H1 (cell line): ENCODE data around the gene TSEN54. TPM values are rescaled to one million over a fixed set of nuclear protein-coding genes. Genes with fewer than 3 reads are reported as not detected.

ENCODE experiments used
- CTCF ChIA-PET: fragments of 300-600 bp; sonication (Branson Sonifier 250); formaldehyde crosslinking; loops from one replicate; lab custom pipeline; 2021; ENCODE audit not compliant: partially characterized antibody; lab: Charles Lee
- POLR2A ChIA-PET: fragments of 300-600 bp; sonication (Branson Sonifier 250); formaldehyde crosslinking; loops from one replicate; lab custom pipeline; 2021; ENCODE audit warnings: inconsistent platforms; ENCODE audit not compliant: partially characterized antibody; lab: Charles Lee
- DNase-seq, 2 experiments: peaks; one replicate each; pipeline versions ENCODE4 v3.0.0 to v3.0.0-alpha.2; 2010 to 2022; ENCODE audit warnings: low spot score in 2 of 2, low read depth in 1 of 2, mixed read lengths in 1 of 2
- FAIRE-seq: peaks from 2 replicates; lab custom pipeline; 2011; peaks lifted over from hg19 to GRCh38; lab: Jason Lieb, UNC
- H2AFZ ChIP-seq: 2 replicates; pipeline ENCODE4 v1.8.1; 2012; ENCODE audit warnings: low read length, inconsistent platforms
- H2AK5ac ChIP-seq: 2 replicates; pipeline ENCODE4 v1.6.1; 2013; ENCODE audit warnings: low read depth, low read length
- H2BK120ac ChIP-seq: replicated peaks from 2 replicates; pipeline ENCODE3; 2013; ENCODE audit warnings: low read depth, low read length, inconsistent platforms
- H2BK12ac ChIP-seq: 2 replicates; pipeline ENCODE4 v1.6.1; 2013; ENCODE audit warnings: low read depth, low read length
- H2BK15ac ChIP-seq: 2 replicates; pipeline ENCODE4 v1.6.1; 2013; ENCODE audit warnings: low read length
- H2BK20ac ChIP-seq: 2 replicates; pipeline ENCODE4 v1.6.1; 2013; ENCODE audit warnings: low read length
- H2BK5ac ChIP-seq: 2 replicates; pipeline ENCODE4 v1.6.1; 2013; ENCODE audit warnings: low read depth, low read length
- H3K14ac ChIP-seq: 2 replicates; pipeline ENCODE4 v1.6.1; 2013; ENCODE audit warnings: inconsistent platforms; ENCODE audit not compliant: insufficient read length
- H3K18ac ChIP-seq: 2 replicates; pipeline ENCODE4 v1.6.1; 2013; ENCODE audit warnings: low read length; ENCODE audit errors: extremely low read depth
- H3K23ac ChIP-seq: 2 replicates; pipeline ENCODE4 v1.6.1; 2013; ENCODE audit warnings: inconsistent platforms; ENCODE audit not compliant: insufficient read length
- H3K23me2 ChIP-seq: 2 replicates; pipeline ENCODE4 v1.6.1; 2013; ENCODE audit warnings: low read depth, low read length
- H3K27ac ChIP-seq: 2 replicates; pipeline ENCODE4 v1.6.1; 2011; ENCODE audit warnings: low read depth, low read length, inconsistent platforms
- H3K27me3 ChIP-seq, 4 experiments: replicated peaks in 1 of 4; 1 replicate in 1 of 4; 2 replicates in 3 of 4; pipeline versions ENCODE4 v1.6.1 to v1.8.1; 2011 to 2013; ENCODE audit warnings: low read length in 3 of 4, mild to moderate bottlenecking in 3 of 4, inconsistent platforms in 2 of 4, mixed read lengths in 2 of 4, moderate library complexity in 1 of 4; ENCODE audit not compliant: control insufficient read depth in 3 of 4, insufficient read depth in 3 of 4; ENCODE audit errors: extremely low read depth in 1 of 4
- H3K36me3 ChIP-seq, 4 experiments: 2 replicates each; pipeline versions ENCODE4 v1.6.1 to v1.8.1; 2011 to 2013; ENCODE audit warnings: mild to moderate bottlenecking in 4 of 4, low read length in 3 of 4, moderate library complexity in 2 of 4, control low read depth in 1 of 4, inconsistent platforms in 1 of 4; ENCODE audit not compliant: insufficient read depth in 4 of 4, control insufficient read depth in 2 of 4
- H3K4ac ChIP-seq: replicated peaks from 2 replicates; pipeline ENCODE3; 2013; ENCODE audit warnings: low read length, low read depth, mixed read lengths, inconsistent platforms; ENCODE audit not compliant: insufficient read length
- H3K4me1 ChIP-seq, 4 experiments: replicated peaks in 1 of 4; 1 replicate in 1 of 4; 2 replicates in 3 of 4; pipeline versions ENCODE4 v1.6.1 to v1.8.1; 2011 to 2013; ENCODE audit warnings: low read length in 3 of 4, inconsistent platforms in 2 of 4, mixed read lengths in 1 of 4; ENCODE audit not compliant: insufficient read depth in 4 of 4, control insufficient read depth in 3 of 4
- H3K4me2 ChIP-seq, 2 experiments: 2 replicates each; pipeline versions ENCODE4 v1.6.1 to v1.8.1; 2011 to 2013; ENCODE audit warnings: low read depth in 2 of 2, low read length in 2 of 2, control low read depth in 1 of 2, inconsistent platforms in 1 of 2, mild to moderate bottlenecking in 1 of 2; ENCODE audit not compliant: insufficient read depth in 1 of 2
- H3K4me3 ChIP-seq, 4 experiments: fragments of 200-600, 300-600 bp in 1 of 4; sonication (generic), shearing (Covaris generic), sonication (Bioruptor Twin) in 1 of 4; 2 replicates each; pipeline versions ENCODE4 v1.5.1 to v1.8.1; 2011 to 2016; ENCODE audit warnings: low read length in 4 of 4, low read depth in 3 of 4, control low read depth in 2 of 4, inconsistent platforms in 2 of 4, mild to moderate bottlenecking in 2 of 4, mixed read lengths in 1 of 4, moderate library complexity in 1 of 4; ENCODE audit not compliant: insufficient read depth in 2 of 4; ENCODE audit errors: extremely low read depth in 1 of 4
- H3K56ac ChIP-seq: replicated peaks from 2 replicates; pipeline ENCODE3; 2013; ENCODE audit warnings: low read depth, mild to moderate bottlenecking, mixed read lengths, low read length, inconsistent platforms; ENCODE audit not compliant: insufficient read length
- H3K79me1 ChIP-seq: 2 replicates; pipeline ENCODE4 v1.6.1; 2013; ENCODE audit warnings: low read depth, low read length, control low read depth
- H3K79me2 ChIP-seq, 2 experiments: 2 replicates each; pipeline versions ENCODE4 v1.6.1 to v1.8.1; 2012 to 2013; ENCODE audit warnings: low read length in 2 of 2, mild to moderate bottlenecking in 2 of 2, inconsistent platforms in 1 of 2; ENCODE audit not compliant: insufficient read depth in 2 of 2, control insufficient read depth in 1 of 2
- H3K9ac ChIP-seq, 4 experiments: replicated peaks in 1 of 4; 1 replicate in 1 of 4; 2 replicates in 3 of 4; pipeline versions ENCODE4 v1.6.1 to v1.8.1; 2011 to 2013; ENCODE audit warnings: low read depth in 3 of 4, low read length in 3 of 4, control low read depth in 2 of 4, mild to moderate bottlenecking in 2 of 4, moderate library complexity in 2 of 4, inconsistent platforms in 1 of 4; ENCODE audit errors: extremely low read depth in 1 of 4
- H3K9me3 ChIP-seq, 2 experiments: 2 replicates each; pipeline versions ENCODE4 v1.6.1 to v1.8.1; 2012 to 2013; ENCODE audit warnings: mild to moderate bottlenecking in 2 of 2, moderate library complexity in 2 of 2, control low read depth in 1 of 2, inconsistent platforms in 1 of 2, low read depth in 1 of 2, low read length in 1 of 2, mixed read lengths in 1 of 2; ENCODE audit not compliant: insufficient read depth in 2 of 2
- H4K20me1 ChIP-seq, 2 experiments: replicated peaks in 1 of 2; 2 replicates each; pipeline versions ENCODE3 to v1.8.1; 2011 to 2013; ENCODE audit warnings: inconsistent platforms in 2 of 2, low read length in 2 of 2, mild to moderate bottlenecking in 1 of 2; ENCODE audit not compliant: insufficient read depth in 2 of 2, control insufficient read depth in 1 of 2
- H4K5ac ChIP-seq: 2 replicates; pipeline ENCODE4 v1.6.1; 2013; ENCODE audit warnings: low read length, low read depth, mixed read lengths, inconsistent platforms; ENCODE audit not compliant: insufficient read length
- H4K8ac ChIP-seq: 2 replicates; pipeline ENCODE4 v1.8.0; 2013; ENCODE audit warnings: mild to moderate bottlenecking, moderate library complexity, low read length, inconsistent platforms; ENCODE audit not compliant: insufficient read depth; ENCODE audit errors: extremely low read depth
- H4K91ac ChIP-seq: replicated peaks from 2 replicates; pipeline ENCODE3; 2013; ENCODE audit warnings: low read length, mixed read lengths, inconsistent platforms; ENCODE audit not compliant: insufficient read length
- CBX5 ChIP-seq: fragments of 300-800, 300-1000 bp; sonication (generic); IDR thresholded peaks from 2 replicates; pipeline ENCODE4 v1.7.1; 2016; ENCODE audit warnings: antibody characterized with exemption, low read length, low read depth
- CHD1 ChIP-seq: IDR thresholded peaks from 2 replicates; pipeline ENCODE4 v1.6.1; 2012; ENCODE audit warnings: low read depth, low read length, improper control_type of control experiment
- EGR1 ChIP-seq: IDR thresholded peaks from 2 replicates; pipeline ENCODE4 v1.6.1; 2011; ENCODE audit warnings: low read depth, low read length, borderline replicate concordance
- HDAC6 ChIP-seq: IDR thresholded peaks from one replicate; pipeline ENCODE4 v1.7.1; 2012; ENCODE audit warnings: low read depth, mild to moderate bottlenecking, inconsistent platforms, low read length, moderate library complexity
- JUN ChIP-seq: IDR thresholded peaks from 2 replicates; pipeline ENCODE4 v1.6.1; 2011; ENCODE audit warnings: low read depth, mild to moderate bottlenecking, improper control_type of control experiment, low read length
- MAX ChIP-seq: IDR thresholded peaks from 2 replicates; pipeline ENCODE4 v1.6.1; 2012; ENCODE audit warnings: inconsistent platforms
- NANOG ChIP-seq: IDR thresholded peaks from 2 replicates; pipeline ENCODE4 v1.6.1; 2011; ENCODE audit warnings: low read length, low read depth, mild to moderate bottlenecking, inconsistent platforms; ENCODE audit not compliant: insufficient read depth, poor library complexity, severe bottlenecking
- NRF1 ChIP-seq: IDR thresholded peaks from 2 replicates; pipeline ENCODE4 v1.6.1; 2011; ENCODE audit warnings: mild to moderate bottlenecking, low read depth, low read length, improper control_type of control experiment
- POLR2A ChIP-seq, 2 experiments: IDR thresholded peaks; 1 replicate in 1 of 2; 2 replicates in 1 of 2; pipeline ENCODE4 v1.6.1; 2011; ENCODE audit warnings: low read depth in 2 of 2, low read length in 2 of 2, mild to moderate bottlenecking in 2 of 2; ENCODE audit errors: control extremely low read depth in 1 of 2
- RAD21 ChIP-seq, 2 experiments: IDR thresholded peaks in 1 of 2; conservative IDR thresholded peaks in 1 of 2; 2 replicates each; pipeline ENCODE4 v1.6.1; 2011; ENCODE audit warnings: low read depth in 2 of 2, low read length in 2 of 2, improper control_type of control experiment in 1 of 2, inconsistent platforms in 1 of 2, mild to moderate bottlenecking in 1 of 2, moderate library complexity in 1 of 2
- RXRA ChIP-seq: IDR thresholded peaks from 2 replicates; pipeline ENCODE4 v1.6.1; 2011; ENCODE audit warnings: low read depth, mild to moderate bottlenecking, low read length, moderate library complexity; ENCODE audit not compliant: insufficient read depth
- SAP30 ChIP-seq: fragments of 300-600 bp; sonication (generic); IDR thresholded peaks from 2 replicates; pipeline ENCODE4 v1.7.1; 2012; ENCODE audit warnings: low read length, moderate library complexity, mild to moderate bottlenecking, inconsistent platforms; ENCODE audit not compliant: insufficient read depth, insufficient replicate concordance
- YY1 ChIP-seq: IDR thresholded peaks from 2 replicates; pipeline ENCODE4 v1.6.1; 2011; ENCODE audit warnings: low read depth, mild to moderate bottlenecking, low read length
- ZNF274 ChIP-seq: IDR thresholded peaks from 2 replicates; pipeline ENCODE4 v1.7.0; 2012; ENCODE audit warnings: low read length, borderline replicate concordance; ENCODE audit errors: extremely low read depth
- WGBS, 2 experiments: shearing (Covaris generic) in 1 of 2; methylation state at CpG; one replicate each; pipeline versions ENCODE4 v1.1.6 to v1.1.7; 2013 to 2015; ENCODE audit warnings: low lambda C conversion rate in 2 of 2, mixed read lengths in 2 of 2, inconsistent platforms in 1 of 2, low coverage in 1 of 2, missing lambda C conversion rate in 1 of 2; ENCODE audit not compliant: insufficient replicate concordance in 2 of 2, insufficient coverage in 1 of 2, insufficient read length in 1 of 2; ENCODE audit errors: extremely low coverage in 1 of 2, missing lambda C conversion rate in 1 of 2; 5-methylcytosine and 5-hydroxymethylcytosine counted together
- polyA plus RNA-seq, 7 experiments: library from polyadenylated mRNA; depleted of rRNA in 3 of 7; stranded (reverse) in 5 of 7; unstranded in 2 of 7; fragments of >200 nt in 5 of 7; fragments of 200-250 nt in 2 of 7; gene quantifications; 1 replicate in 5 of 7; 2 replicates in 1 of 7; 4 replicates in 1 of 7; pipeline versions ENCODE4 v1.2.1 to v1.2.3, GENCODE V29; 2011 to 2013; ENCODE audit warnings: missing spikeins in 2 of 7, mixed read lengths in 2 of 7
- total RNA-seq: library from RNA; stranded (reverse); fragmentation: NEBNext Ultra II Directional; extraction: Animal tissue kit (Norgen Biotek cat#: 25700); gene quantifications from 2 replicates; pipeline ENCODE4 v1.2.1, GENCODE V29; 2021

TSEN54 gene
- total and polyA plus RNA-seq, 2 of the 8 experiments (the other 6 are each of a cell fraction or from before 2014, with no cell fraction given): 43.6 to 60.3 TPM

- H3K79me2 ChIP-seq: no peaks in the 10 kb centered on the region
- no peak overlapping the region for H3K14ac ChIP-seq
- no peak overlapping the region for H3K27ac ChIP-seq
- no peak overlapping the region for H2BK120ac ChIP-seq
- no peak overlapping the region for H2BK15ac ChIP-seq
- H2BK5ac ChIP-seq: no peak overlapping the region
- H3K4ac ChIP-seq: no peak overlapping the region
- no peak overlapping the region for H4K91ac ChIP-seq
- no peak overlapping the region for H2AFZ ChIP-seq
- no peaks in the 10 kb centered on the region for H3K9me3 ChIP-seq
- H4K8ac ChIP-seq: no peak overlapping the region
- H4K20me1 ChIP-seq: peaks cover 2 to 20% of the 10 kb centered on the region in 2 experiments
- H3K23me2 ChIP-seq: no peaks in the 10 kb centered on the region
- no peaks in the 10 kb centered on the region for H3K79me1 ChIP-seq
- no peaks in the 10 kb centered on the region for H3K27me3 ChIP-seq
- no peak overlapping the region for H2BK12ac ChIP-seq
- H3K56ac ChIP-seq: no peak overlapping the region
- H3K18ac ChIP-seq: no peak overlapping the region
- DNase-seq (no peak), FAIRE-seq (no peak)
- H4K5ac ChIP-seq: no peak overlapping the region
- no peak overlapping the region for H3K4me3 ChIP-seq
- 99% methylated on average over 13 of the region's 15 CpGs; no CpG with 5 or more reads in 1 of the 2 experiments for WGBS, 2 experiments
- H3K4me2 ChIP-seq: no peak overlapping the region
- no peak overlapping the region for H2AK5ac ChIP-seq
- CTCF ChIA-PET: interaction anchor here (0.9 to 8.2 kb wide), 20 partner anchors 8 to 240 kb away, joined by 3 to 67 read pairs (median 6); partner anchors contain the start of genes TMEM94 and TSEN54
- H2BK20ac ChIP-seq: no peak overlapping the region
- H3K36me3 ChIP-seq: peaks cover 2 to 14% (median 9%) of the 10 kb centered on the region in 4 experiments; a peak in 4 of 8 replicates
- H3K23ac ChIP-seq: no peak overlapping the region
- POLR2A ChIA-PET: interaction anchor here (1.2 to 1.7 kb wide), 3 partner anchors 8 to 9 kb away, joined by 3 to 7 read pairs (median 5); no protein-coding TSS in a partner anchor
- H3K9ac ChIP-seq: no peak overlapping the region
- H3K4me1 ChIP-seq: peaks cover 0 to 2% (median 0%) of the 10 kb centered on the region in 4 experiments; a peak in 1 of 7 replicates
- TF ChIP-seq RXRA (no peak), SAP30 (no peak), EGR1 (no peak), NANOG (no peak), ZNF274 (no peak), YY1 (no peak), RAD21 (IDR thresholded peaks at IDR 0.05 in 1 of 2, conservative IDR thresholded peaks at IDR 0.05 in 1 of 2; ENCODE audit: low read depth in 2 of 2, low read length in 2 of 2) (no peak), MAX (no peak), CBX5 (no peak), NRF1 (no peak), POLR2A (IDR thresholded peaks at IDR 0.05; ENCODE audit: control extremely low read depth in 1 of 2, low read depth in 2 of 2, low read length in 2 of 2) (no peak), HDAC6 (no peak), JUN (no peak), CHD1 (no peak)
These were observed 10.7 kb upstream of the TSEN54 start for GRCh38 chr17:75505640-75506039.
